BLaER1 (cell line): ENCODE measurements around the gene GCH1.
"Not testable (repeated sequence)": the region's sequence is repeated elsewhere in the genome, so short reads cannot be mapped to it uniquely, and the experiment has no call there.

Experiments
- H3K27ac ChIP-seq: shearing (Covaris generic); formaldehyde crosslinking; 2 replicates; pipeline ENCODE4 v1.8.1; 2022
- H3K27me3 ChIP-seq: shearing (Covaris generic); formaldehyde crosslinking; 2 replicates; pipeline ENCODE4 v1.8.1; 2022
- H3K36me3 ChIP-seq: shearing (Covaris generic); formaldehyde crosslinking; 2 replicates; pipeline ENCODE4 v1.8.1; 2022
- H3K4me1 ChIP-seq: shearing (Covaris generic); formaldehyde crosslinking; 2 replicates; pipeline ENCODE4 v1.8.1; 2022
- H3K4me2 ChIP-seq: shearing (Covaris generic); formaldehyde crosslinking; 2 replicates; pipeline ENCODE4 v1.8.1; 2022
- H3K4me3 ChIP-seq: shearing (Covaris generic); formaldehyde crosslinking; 2 replicates; pipeline ENCODE4 v1.8.1; 2022
- H3K9ac ChIP-seq: shearing (Covaris generic); formaldehyde crosslinking; 2 replicates; pipeline ENCODE4 v1.8.1; 2022
- H3K9me3 ChIP-seq: shearing (Covaris generic); formaldehyde crosslinking; 2 replicates; pipeline ENCODE4 v1.8.1; 2022
- H4K20me1 ChIP-seq: shearing (Covaris generic); formaldehyde crosslinking; 2 replicates; pipeline ENCODE4 v1.8.1; 2022
- Cebpa-rat ChIP-seq: shearing (Covaris generic); IDR thresholded peaks from 2 replicates; pipeline ENCODE4 v1.8.1; 2022

GCH1 gene

GRCh38 chr14:54893151-54893760 is 9.4 kb downstream of the GCH1 start:
- no peaks in the 10 kb centered on the region for H3K27me3 ChIP-seq
- H3K4me2 ChIP-seq, result no peak overlapping the region
- peaks cover 13% of the 10 kb centered on the region; the same call in 1 of the 2 replicates for H3K4me1 ChIP-seq
- no peak for TF ChIP-seq Cebpa-rat
- no peaks in the 10 kb centered on the region for H3K9me3 ChIP-seq
- H3K9ac ChIP-seq, result no peak overlapping the region
- H3K36me3 ChIP-seq, result no peaks in the 10 kb centered on the region
- H3K4me3 ChIP-seq, result no peak overlapping the region
- H4K20me1 ChIP-seq, result no peaks in the 10 kb centered on the region
- H3K27ac ChIP-seq, result no peak overlapping the region

GRCh38 chr14:54891471-54892245 is 11.0 kb downstream of the GCH1 start:
- no peaks in the 10 kb centered on the region for H3K27me3 ChIP-seq
- H3K27ac ChIP-seq, result no peak overlapping the region
- H3K9me3 ChIP-seq, result no peaks in the 10 kb centered on the region
- H4K20me1 ChIP-seq, result no peaks in the 10 kb centered on the region
- H3K9ac ChIP-seq, result no peak overlapping the region
- TF ChIP-seq Cebpa-rat, result no peak
- no peak overlapping the region; the same call in 1 of the 2 replicates for H3K4me2 ChIP-seq
- H3K36me3 ChIP-seq, result no peaks in the 10 kb centered on the region
- H3K4me3 ChIP-seq, result no peak overlapping the region
- peaks cover 16% of the 10 kb centered on the region for H3K4me1 ChIP-seq

GRCh38 chr14:54890788-54891187 is 11.8 kb downstream of the GCH1 start:
- Histone ChIP-seq H3K27ac (no peak overlapping the region), H3K36me3 (no peaks in the 10 kb centered on the region), H4K20me1 (no peaks in the 10 kb centered on the region), H3K4me2 (no peak overlapping the region), H3K27me3 (no peaks in the 10 kb centered on the region), H3K4me1 (peaks cover 21% of the 10 kb centered on the region), H3K9ac (no peak overlapping the region), H3K9me3 (no peaks in the 10 kb centered on the region), H3K4me3 (no peak overlapping the region)
- TF ChIP-seq Cebpa-rat, result no peak

GRCh38 chr14:54889919-54890318 is 12.7 kb downstream of the GCH1 start:
- no peak for TF ChIP-seq Cebpa-rat
- H3K9me3 ChIP-seq, result no peaks in the 10 kb centered on the region
- no peak overlapping the region for H3K9ac ChIP-seq
- H3K36me3 ChIP-seq, result no peaks in the 10 kb centered on the region
- no peak overlapping the region for H3K4me3 ChIP-seq
- no peaks in the 10 kb centered on the region for H3K27me3 ChIP-seq
- no peaks in the 10 kb centered on the region for H4K20me1 ChIP-seq
- no peak overlapping the region for H3K27ac ChIP-seq
- no peak overlapping the region for H3K4me2 ChIP-seq
- peaks cover 21% of the 10 kb centered on the region for H3K4me1 ChIP-seq

- H3K27me3 ChIP-seq, result no peaks in the 10 kb centered on the region
- H3K4me1 ChIP-seq, result peaks cover 19% of the 10 kb centered on the region
- no peaks in the 10 kb centered on the region for H3K36me3 ChIP-seq
- no peaks in the 10 kb centered on the region for H3K9me3 ChIP-seq
- H3K27ac ChIP-seq, result no peak overlapping the region
- no peak overlapping the region for H3K4me2 ChIP-seq
- H4K20me1 ChIP-seq, result no peaks in the 10 kb centered on the region
- no peak for TF ChIP-seq Cebpa-rat
- no peak overlapping the region for H3K9ac ChIP-seq
- no peak overlapping the region for H3K4me3 ChIP-seq
Observed at GRCh38 chr14:54882521-54882920, 20.1 kb downstream of the GCH1 start.

GRCh38 chr14:54881761-54882401 is 20.7 kb downstream of the GCH1 start:
- H3K27ac ChIP-seq, result peak overlapping the region; percentile 60
- peaks cover 18% of the 10 kb centered on the region for H3K4me1 ChIP-seq
- H3K27me3 ChIP-seq, result no peaks in the 10 kb centered on the region
- H3K9me3 ChIP-seq, result no peaks in the 10 kb centered on the region
- peak overlapping the region; percentile 59 for H3K4me3 ChIP-seq
- no peaks in the 10 kb centered on the region for H4K20me1 ChIP-seq
- TF ChIP-seq Cebpa-rat, result no peak
- no peaks in the 10 kb centered on the region for H3K36me3 ChIP-seq
- peak overlapping the region; percentile 51; the same call in 1 of the 2 replicates for H3K9ac ChIP-seq
- H3K4me2 ChIP-seq, result peak overlapping the region; percentile 79

GRCh38 chr14:54881235-54881760 is 21.3 kb downstream of the GCH1 start:
- H3K4me1 ChIP-seq, result peaks cover 12% of the 10 kb centered on the region
- no peaks in the 10 kb centered on the region for H4K20me1 ChIP-seq
- peak overlapping the region; percentile 79 for H3K4me2 ChIP-seq
- H3K4me3 ChIP-seq, result peak overlapping the region; percentile 59
- H3K9ac ChIP-seq, result peak overlapping the region; percentile 51
- TF ChIP-seq Cebpa-rat, result no peak
- no peaks in the 10 kb centered on the region for H3K36me3 ChIP-seq
- no peaks in the 10 kb centered on the region for H3K9me3 ChIP-seq
- peak overlapping the region; percentile 60 for H3K27ac ChIP-seq
- H3K27me3 ChIP-seq, result no peaks in the 10 kb centered on the region

GRCh38 chr14:54877703-54878021 is 25.0 kb downstream of the GCH1 start:
- Histone ChIP-seq H3K4me1 (peaks cover 11% of the 10 kb centered on the region), H3K36me3 (no peaks in the 10 kb centered on the region), H3K27me3 (no peaks in the 10 kb centered on the region), H3K4me3 (no peak overlapping the region), H3K4me2 (no peak overlapping the region), H3K9me3 (0 out of 2 replicates have a peak, but pooled peaks cover 7% of the 10 kb centered on the region), H3K27ac (no peak overlapping the region), H4K20me1 (no peaks in the 10 kb centered on the region), H3K9ac (no peak overlapping the region)
- TF ChIP-seq Cebpa-rat, result no peak

- Histone ChIP-seq H3K4me2 (no peak overlapping the region), H4K20me1 (no peaks in the 10 kb centered on the region), H3K27ac (no peak overlapping the region), H3K36me3 (no peaks in the 10 kb centered on the region), H3K27me3 (no peaks in the 10 kb centered on the region), H3K9ac (no peak overlapping the region), H3K4me1 (peaks cover 9% of the 10 kb centered on the region), H3K9me3 (0 out of 2 replicates have a peak, but pooled peaks cover 7% of the 10 kb centered on the region), H3K4me3 (no peak overlapping the region)
- no peak for TF ChIP-seq Cebpa-rat
Observed at GRCh38 chr14:54877015-54877702, 25.5 kb downstream of the GCH1 start.

- not testable (repeated sequence) for H3K9ac ChIP-seq, H3K27me3 ChIP-seq, H3K4me3 ChIP-seq, H3K4me1 ChIP-seq, H3K36me3 ChIP-seq, H4K20me1 ChIP-seq, H3K4me2 ChIP-seq, H3K9me3 ChIP-seq, H3K27ac ChIP-seq
Observed at GRCh38 chr14:54875648-54876047, 27.0 kb downstream of the GCH1 start.

GRCh38 chr14:54870154-54871090 is 32.2 kb downstream of the GCH1 start:
- H3K36me3 ChIP-seq, H3K4me1 ChIP-seq, H3K27me3 ChIP-seq, H4K20me1 ChIP-seq, H3K9me3 ChIP-seq: not testable (repeated sequence)
- Histone ChIP-seq H3K4me2 (peak overlapping the region; percentile 66), H3K4me3 (peak overlapping the region; percentile 60), H3K27ac (peak overlapping the region; percentile 51), H3K9ac (peak overlapping the region; percentile 63; the same call in 1 of the 2 replicates)
